HG03575 (cell line): ENCODE measurements around the gene ATIC.
A peak's percentile ranks its signal among the peaks of the same experiment; 100 is the strongest.

Experiments used
- ATAC-seq: cut with Tn5 transposase; IDR thresholded peaks from one replicate; pipeline ENCODE4 v1.9.1; 2021; ENCODE audit not compliant: unreplicated experiment, insufficient number of reproducible peaks, low FRiP score; ENCODE audit errors: extremely low read depth

The ATIC gene

GRCh38 chr2:215311625-215312396 lies at the start of gene ATIC:
TSS of gene ATIC (plus strand) at chr2:215312059. CDS start at chr2:215312143, 84 bp downstream.
- peak; percentile 89 for ATAC-seq

GRCh38 chr2:215262303-215262702 lies 49.6 kb upstream of the ATIC start:
- ATAC-seq, result no peak

- ATAC-seq, result no peak
Observed at GRCh38 chr2:215262741-215263362, 49.0 kb upstream of the ATIC start.

- no peak for ATAC-seq
Observed at GRCh38 chr2:215264374-215264773, 47.5 kb upstream of the ATIC start.

GRCh38 chr2:215269397-215270117 lies 42.3 kb upstream of the ATIC start:
- ATAC-seq, result no peak

GRCh38 chr2:215270118-215270451 lies 41.8 kb upstream of the ATIC start:
- ATAC-seq, result no peak

GRCh38 chr2:215271446-215271845 lies 40.4 kb upstream of the ATIC start:
- no peak for ATAC-seq

GRCh38 chr2:215272918-215273317 lies 38.9 kb upstream of the ATIC start:
- no peak for ATAC-seq

GRCh38 chr2:215274829-215275228 lies 37.0 kb upstream of the ATIC start:
- ATAC-seq, result no peak

GRCh38 chr2:215275824-215276223 lies 36.0 kb upstream of the ATIC start:
- ATAC-seq, result no peak

GRCh38 chr2:215277944-215278343 lies 33.9 kb upstream of the ATIC start:
- no peak for ATAC-seq

- ATAC-seq, result no peak
Observed at GRCh38 chr2:215280326-215280725, 31.5 kb upstream of the ATIC start.

- ATAC-seq, result no peak
Observed at GRCh38 chr2:215283221-215283620, 28.6 kb upstream of the ATIC start.

- no peak for ATAC-seq
Observed at GRCh38 chr2:215286309-215286708, 25.6 kb upstream of the ATIC start.

GRCh38 chr2:215288112-215288815 lies 23.6 kb upstream of the ATIC start:
- no peak for ATAC-seq

GRCh38 chr2:215290980-215291599 lies 20.8 kb upstream of the ATIC start:
- ATAC-seq, result no peak

- ATAC-seq, result no peak
Observed at GRCh38 chr2:215293879-215294278, 18.0 kb upstream of the ATIC start.

GRCh38 chr2:215299337-215299859 lies 12.5 kb upstream of the ATIC start:
- ATAC-seq, result no peak

- no peak for ATAC-seq
Observed at GRCh38 chr2:215301994-215302393, 9.9 kb upstream of the ATIC start.
